ENCODE results near the gene IRF9. TPM values are rescaled to one million over a fixed set of nuclear protein-coding genes. Genes with fewer than 3 reads are reported as not detected.
A peak's percentile ranks its signal among the peaks of the same experiment; 100 is the strongest.

The IRF9 gene
- total and polyA plus RNA-seq, 2 of the 13 experiments (the other 11 are each of a cell fraction or from before 2014, with no cell fraction given): 14.9 to 49.7 TPM

- TF ChIP-seq HOXA3 (CRISPR knock-in tag; IDR thresholded peaks at IDR 0.05): no peak
- no peak for TF ChIP-seq FOXK1 (CRISPR knock-in tag; IDR thresholded peaks at IDR 0.05; ENCODE audit: borderline replicate concordance, low read depth)
- TF ChIP-seq ZNF512B (CRISPR knock-in tag; IDR thresholded peaks at IDR 0.05; ENCODE audit: borderline replicate concordance): no peak
- no peak for TF ChIP-seq PLSCR1 (CRISPR knock-in tag; IDR thresholded peaks at IDR 0.05; ENCODE audit: borderline replicate concordance)
- TF ChIP-seq CSRNP2 (CRISPR knock-in tag; conservative IDR thresholded peaks at IDR 0.05; ENCODE audit: low read depth): no peak
- no peak for TF ChIP-seq ATF6 (CRISPR knock-in tag; conservative IDR thresholded peaks at IDR 0.05)
- TF ChIP-seq ZNF773 (CRISPR knock-in tag; IDR thresholded peaks at IDR 0.05; ENCODE audit: borderline replicate concordance): peak; percentile 73; the same call in 1 of the 2 replicates
- no peak; the same call in 1 of the 2 replicates for TF ChIP-seq TERF1 (CRISPR knock-in tag; IDR thresholded peaks at IDR 0.05)
- no peak for TF ChIP-seq FOXK2 (IDR thresholded peaks at IDR 0.05)
- TF ChIP-seq MXD1 (CRISPR knock-in tag; IDR thresholded peaks at IDR 0.05): no peak
- TF ChIP-seq CEBPG (CRISPR knock-in tag; IDR thresholded peaks at IDR 0.05): no peak
- TF ChIP-seq PLRG1 (conservative IDR thresholded peaks at IDR 0.05): no peak
- no peak for TF ChIP-seq TSC22D2 (CRISPR knock-in tag; IDR thresholded peaks at IDR 0.05; ENCODE audit: borderline replicate concordance)
- TF ChIP-seq MLLT10 (CRISPR knock-in tag; IDR thresholded peaks at IDR 0.05): 0 out of 2 replicates have a peak, but pooled peaks have one; percentile 34
- no peak for TF ChIP-seq TFAP4 (IDR thresholded peaks at IDR 0.05; ENCODE audit: borderline replicate concordance, low read depth)
- TF ChIP-seq ZNF850 (CRISPR knock-in tag; conservative IDR thresholded peaks at IDR 0.05): no peak
- no peak for TF ChIP-seq ZNF362 (CRISPR knock-in tag; IDR thresholded peaks at IDR 0.05; ENCODE audit: borderline replicate concordance)
- 0 out of 2 replicates have a peak, but pooled peaks have one; percentile 62 for TF ChIP-seq ZNF546 (CRISPR knock-in tag; conservative IDR thresholded peaks at IDR 0.05)
Measured at GRCh38 chr14:24113379-24113800, 47.7 kb upstream of the IRF9 start (continued).

Data from HepG2 (cell line).